ENCODE measurements around the gene JRKL.

Gene JRKL

GRCh38 chr11:96389720-96390487 is at the start of gene JRKL, which contains the start of gene CCDC82:
TSS of gene JRKL (plus strand) at chr11:96390013. CDS start at chr11:96390650, 637 bp downstream.
TSS of gene CCDC82 (minus strand) at chr11:96389912. CDS start at chr11:96384747, 5,165 bp downstream.
- peak; percentile 99 for DNase-seq

- no peak for DNase-seq
Measured at GRCh38 chr11:96340555-96340885, 49.3 kb upstream of the JRKL start.

GRCh38 chr11:96341211-96342013 is 48.4 kb upstream of the JRKL start:
- DNase-seq: peak; percentile 78

- DNase-seq: no peak
Measured at GRCh38 chr11:96342014-96342960, 47.5 kb upstream of the JRKL start.

GRCh38 chr11:96342961-96343711 is 46.7 kb upstream of the JRKL start, which contains the start of gene MAML2:
TSS of gene MAML2 (minus strand) at chr11:96343195. CDS start at chr11:96341895, 1,300 bp downstream.
- peak; percentile 96 for DNase-seq

- no peak for DNase-seq
Measured at GRCh38 chr11:96356848-96357247, 33.0 kb upstream of the JRKL start.

- peak; percentile 56 for DNase-seq
Measured at GRCh38 chr11:96357794-96358193, 32.0 kb upstream of the JRKL start.

- DNase-seq: no peak
Measured at GRCh38 chr11:96358321-96358720, 31.5 kb upstream of the JRKL start.

- DNase-seq: no peak
Measured at GRCh38 chr11:96361778-96362177, 28.0 kb upstream of the JRKL start.

GRCh38 chr11:96365493-96365892 is 24.3 kb upstream of the JRKL start:
- DNase-seq: no peak

- DNase-seq: no peak
Measured at GRCh38 chr11:96366024-96366423, 23.8 kb upstream of the JRKL start.

GRCh38 chr11:96367342-96367741 is 22.5 kb upstream of the JRKL start:
- DNase-seq: no peak

- DNase-seq: no peak
Measured at GRCh38 chr11:96373826-96374225, 16.0 kb upstream of the JRKL start.

- DNase-seq: no peak
Measured at GRCh38 chr11:96376796-96377195, 13.0 kb upstream of the JRKL start.

- no peak for DNase-seq
Measured at GRCh38 chr11:96384156-96384555, 5.7 kb upstream of the JRKL start.

- DNase-seq: no peak
Measured at GRCh38 chr11:96385187-96385586, 4.6 kb upstream of the JRKL start.

- DNase-seq: no peak
Measured at GRCh38 chr11:96388891-96389719, 708 bp upstream of the JRKL start.

GRCh38 chr11:96390488-96390792 is 627 bp downstream of the JRKL start:
- no peak for DNase-seq

- no peak for DNase-seq
Measured at GRCh38 chr11:96391698-96392307, 2.0 kb downstream of the JRKL start.

- DNase-seq: peak; percentile 60
Measured at GRCh38 chr11:96393753-96394348, 4.0 kb downstream of the JRKL start.

All from activated CD4-positive, alpha-beta T cell treated with anti-CD3 and anti-CD28 coated beads, Interleukin-10, Interleukin-2, amounts not matched to agents 100 ng/mL and 50 ng/mL, durations not matched to agents 16 hours and 8 hours (primary cell).